KOPT-K1 (cell line): ENCODE measurements around the gene DRD1.

Source experiments
- H3K27ac ChIP-seq: fragments of 200-600 bp; sonication (generic); 2 replicates; pipeline ENCODE4 v1.5.1; 2016; ENCODE audit warnings: antibody characterized with exemption, mild to moderate bottlenecking, low read depth, low read length; ENCODE audit not compliant: poor library complexity, severe bottlenecking
- H3K36me3 ChIP-seq: fragments of 200-600 bp; sonication (generic); 2 replicates; pipeline ENCODE4 v1.5.1; 2017; ENCODE audit warnings: antibody characterized with exemption, mild to moderate bottlenecking, low read length, moderate library complexity; ENCODE audit not compliant: insufficient read depth
- H3K9me3 ChIP-seq: fragments of 200-600 bp; sonication (generic); 2 replicates; pipeline ENCODE4 v1.5.1; 2017; ENCODE audit warnings: antibody characterized with exemption, low read length, mild to moderate bottlenecking; ENCODE audit not compliant: insufficient read depth, poor library complexity, severe bottlenecking

DRD1 gene

DNA sequence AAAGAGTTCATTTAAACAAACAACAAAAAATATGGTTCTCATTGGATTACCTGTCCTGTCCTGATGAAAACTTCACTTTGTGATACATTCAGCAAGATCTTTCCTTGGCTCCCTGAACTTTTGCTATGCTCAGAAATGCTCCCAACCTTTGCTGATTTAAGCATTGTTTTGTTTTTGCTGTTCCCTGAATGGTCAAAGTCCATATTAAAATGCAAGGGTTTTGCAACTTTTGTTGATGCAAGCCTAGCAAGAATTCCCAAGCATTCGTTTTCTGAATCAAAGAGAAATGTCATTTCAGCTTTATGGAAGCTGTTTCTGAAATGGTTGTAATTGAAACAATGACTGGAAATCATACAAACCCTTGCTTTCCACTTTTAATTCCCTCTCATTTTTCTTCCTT, 31.3 kb upstream of the DRD1 start:
- no peak overlapping the region for H3K27ac ChIP-seq
- H3K36me3 ChIP-seq, result no peaks in the 10 kb centered on the region
- no peaks in the 10 kb centered on the region for H3K9me3 ChIP-seq

- H3K9me3 ChIP-seq, result no peaks in the 10 kb centered on the region
Measured at GRCh38 chr5:175472378-175472777, 28.4 kb upstream of the DRD1 start.

GRCh38 chr5:175471628-175472027, 27.6 kb upstream of the DRD1 start:
- H3K9me3 ChIP-seq, result no peaks in the 10 kb centered on the region
- no peak overlapping the region for H3K27ac ChIP-seq
- no peaks in the 10 kb centered on the region for H3K36me3 ChIP-seq

More at GRCh38 chr5:175472378-175472777, 28.4 kb upstream of the DRD1 start:
- Histone ChIP-seq H3K36me3 (no peaks in the 10 kb centered on the region), H3K27ac (no peak overlapping the region)

DNA sequence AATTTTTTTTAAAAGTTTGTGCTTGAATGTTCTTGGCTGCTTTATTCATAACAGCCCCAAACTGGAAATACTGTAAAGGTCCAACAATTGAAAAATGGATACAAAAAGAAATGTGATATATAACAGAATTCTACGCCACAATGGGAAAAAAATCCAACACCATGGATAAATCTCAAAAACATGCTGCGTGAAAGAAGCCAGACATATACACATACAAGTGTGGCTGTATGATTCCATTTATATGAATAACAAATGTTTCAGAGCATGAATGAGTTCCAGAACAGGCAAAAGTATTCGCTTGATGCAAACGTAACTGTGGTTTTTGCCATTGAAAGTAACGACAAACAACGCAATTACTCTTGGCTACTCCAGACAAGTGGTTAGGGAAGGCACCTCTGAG, 27.2 kb upstream of the DRD1 start:
- no peaks in the 10 kb centered on the region for H3K9me3 ChIP-seq
- H3K27ac ChIP-seq, result no peak overlapping the region
- no peaks in the 10 kb centered on the region for H3K36me3 ChIP-seq

DNA sequence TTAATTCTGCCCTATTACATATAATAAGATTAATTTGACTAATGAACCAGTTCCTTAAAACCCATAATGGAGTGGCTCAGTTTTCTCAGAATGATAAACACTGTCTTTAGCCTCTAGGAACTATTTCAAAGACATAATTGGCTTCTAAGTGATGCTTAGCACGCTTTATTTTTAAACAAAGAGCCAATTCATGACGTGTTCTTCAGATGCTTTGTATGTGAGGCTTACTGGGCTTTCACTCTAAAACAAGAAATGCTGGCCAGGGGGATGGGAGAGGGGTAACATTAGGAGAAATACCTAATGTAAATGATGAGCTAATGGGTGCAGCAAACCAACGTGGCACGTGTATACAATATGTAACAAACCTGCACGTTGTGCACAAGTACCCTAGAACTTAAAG, 26.8 kb upstream of the DRD1 start:
- Histone ChIP-seq H3K27ac (no peak overlapping the region), H3K9me3 (no peaks in the 10 kb centered on the region), H3K36me3 (no peaks in the 10 kb centered on the region)

GRCh38 chr5:175469916-175470315, 25.9 kb upstream of the DRD1 start:
- no peaks in the 10 kb centered on the region for H3K36me3 ChIP-seq

GRCh38 chr5:175468892-175469291, 24.9 kb upstream of the DRD1 start:
- Histone ChIP-seq H3K36me3 (no peaks in the 10 kb centered on the region), H3K9me3 (no peaks in the 10 kb centered on the region), H3K27ac (no peak overlapping the region)

More at GRCh38 chr5:175469916-175470315, 25.9 kb upstream of the DRD1 start:
- H3K9me3 ChIP-seq, result no peaks in the 10 kb centered on the region
- no peak overlapping the region for H3K27ac ChIP-seq

GRCh38 chr5:175467983-175468690, 24.2 kb upstream of the DRD1 start:
- Histone ChIP-seq H3K27ac (no peak overlapping the region), H3K9me3 (no peaks in the 10 kb centered on the region), H3K36me3 (no peaks in the 10 kb centered on the region)

GRCh38 chr5:175466700-175467318, 22.8 kb upstream of the DRD1 start:
- H3K9me3 ChIP-seq, result no peaks in the 10 kb centered on the region
- no peaks in the 10 kb centered on the region for H3K36me3 ChIP-seq
- no peak overlapping the region for H3K27ac ChIP-seq

GRCh38 chr5:175465282-175465681, 21.3 kb upstream of the DRD1 start:
- no peak overlapping the region for H3K27ac ChIP-seq
- H3K9me3 ChIP-seq, result no peaks in the 10 kb centered on the region
- H3K36me3 ChIP-seq, result no peaks in the 10 kb centered on the region

DNA sequence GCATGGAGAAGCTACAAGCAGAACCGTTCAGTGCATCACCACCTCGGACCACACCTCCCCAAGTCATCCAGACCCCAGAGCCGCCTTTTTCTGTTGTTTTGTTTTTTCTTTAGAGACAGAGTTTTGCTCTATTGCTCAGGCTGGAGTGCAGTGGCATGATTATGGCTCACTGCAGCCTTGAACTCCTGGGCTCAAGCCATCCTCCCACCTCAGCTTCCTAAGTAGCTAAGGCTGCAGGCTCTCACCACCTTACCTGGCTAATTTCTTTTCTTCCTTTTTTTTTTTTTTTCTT, 20.9 kb upstream of the DRD1 start:
- Histone ChIP-seq H3K9me3 (no peaks in the 10 kb centered on the region), H3K36me3 (no peaks in the 10 kb centered on the region), H3K27ac (no peak overlapping the region)

- Histone ChIP-seq H3K9me3 (no peaks in the 10 kb centered on the region), H3K36me3 (no peaks in the 10 kb centered on the region), H3K27ac (no peak overlapping the region)
Measured at GRCh38 chr5:175464074-175464941, 20.3 kb upstream of the DRD1 start.

GRCh38 chr5:175463641-175464040, 19.7 kb upstream of the DRD1 start:
- no peak overlapping the region for H3K27ac ChIP-seq
- no peaks in the 10 kb centered on the region for H3K36me3 ChIP-seq
- H3K9me3 ChIP-seq, result no peaks in the 10 kb centered on the region

GRCh38 chr5:175461370-175461769, 17.4 kb upstream of the DRD1 start:
- no peak overlapping the region for H3K27ac ChIP-seq
- H3K9me3 ChIP-seq, result no peaks in the 10 kb centered on the region
- no peaks in the 10 kb centered on the region for H3K36me3 ChIP-seq

- H3K36me3 ChIP-seq, result no peaks in the 10 kb centered on the region
- H3K27ac ChIP-seq, result no peak overlapping the region
- no peaks in the 10 kb centered on the region for H3K9me3 ChIP-seq
Measured at GRCh38 chr5:175460552-175460951, 16.6 kb upstream of the DRD1 start.
